ENCODE measurements around the gene SPECC1L.

SPECC1L gene

GRCh38 chr22:24401931-24402367, 131.3 kb downstream of the SPECC1L start:
- no peak for DNase-seq

- no peak for DNase-seq
These were observed 132.0 kb downstream of the SPECC1L start for GRCh38 chr22:24402460-24403192.

- DNase-seq: no peak
These were observed 132.7 kb downstream of the SPECC1L start for GRCh38 chr22:24403346-24403745.

- no peak for DNase-seq
These were observed 134.1 kb downstream of the SPECC1L start for GRCh38 chr22:24404561-24405275.

- DNase-seq: no peak
These were observed 135.1 kb downstream of the SPECC1L start for GRCh38 chr22:24405631-24406321.

GRCh38 chr22:24406322-24407277, 136.0 kb downstream of the SPECC1L start:
- DNase-seq: no peak

GRCh38 chr22:24407278-24407665, 136.6 kb downstream of the SPECC1L start:
- no peak for DNase-seq

- no peak for DNase-seq
These were observed 137.3 kb downstream of the SPECC1L start for GRCh38 chr22:24407884-24408283.

GRCh38 chr22:24408630-24409029, 138.0 kb downstream of the SPECC1L start:
- DNase-seq: no peak

GRCh38 chr22:24409707-24410106, 139.1 kb downstream of the SPECC1L start:
- DNase-seq: no peak

- no peak for DNase-seq
These were observed 139.7 kb downstream of the SPECC1L start for GRCh38 chr22:24410110-24410856.

GRCh38 chr22:24411256-24412004, 140.8 kb downstream of the SPECC1L start:
- DNase-seq: no peak

- no peak for DNase-seq
These were observed 141.6 kb downstream of the SPECC1L start for GRCh38 chr22:24412274-24412673.

GRCh38 chr22:24413271-24413670, 142.6 kb downstream of the SPECC1L start:
- DNase-seq: no peak

- DNase-seq: no peak
These were observed 143.2 kb downstream of the SPECC1L start for GRCh38 chr22:24413736-24414385.

- DNase-seq: no peak
These were observed 143.9 kb downstream of the SPECC1L start for GRCh38 chr22:24414523-24414922.

GRCh38 chr22:24414984-24415945, 144.6 kb downstream of the SPECC1L start:
- no peak for DNase-seq

- DNase-seq: no peak
These were observed 145.5 kb downstream of the SPECC1L start for GRCh38 chr22:24416095-24416494.

GRCh38 chr22:24416611-24417010, 146.0 kb downstream of the SPECC1L start:
- DNase-seq: no peak

Data from stimulated activated CD4-positive, alpha-beta T cell treated with anti-CD3 and anti-CD28 coated beads, Interleukin-4, amount 100 ng/mL, for 4 hours (primary cell).